HUES48 (cell line): ENCODE measurements around the gene FSTL4.

Experiments used
- H3K27ac ChIP-seq: one replicate; pipeline ENCODE4 v1.7.0; 2013; ENCODE audit warnings: low read depth, low read length, inconsistent platforms
- H3K27me3 ChIP-seq: 2 replicates; pipeline ENCODE4 v1.6.1; 2013; ENCODE audit warnings: mild to moderate bottlenecking, low read length; ENCODE audit not compliant: control insufficient read depth, insufficient read depth
- H3K36me3 ChIP-seq: 2 replicates; pipeline ENCODE4 v1.6.1; 2013; ENCODE audit warnings: low read length; ENCODE audit not compliant: control insufficient read depth, insufficient read depth
- H3K4me1 ChIP-seq: 2 replicates; pipeline ENCODE4 v1.6.1; 2013; ENCODE audit warnings: mild to moderate bottlenecking, low read length; ENCODE audit not compliant: control insufficient read depth, insufficient read depth
- H3K4me3 ChIP-seq: 2 replicates; pipeline ENCODE4 v1.5.1; 2013; ENCODE audit warnings: mild to moderate bottlenecking, low read depth, low read length
- H3K9ac ChIP-seq: 2 replicates; pipeline ENCODE4 v1.6.1; 2013; ENCODE audit warnings: mild to moderate bottlenecking, low read depth, low read length, moderate library complexity
- H3K9me3 ChIP-seq: 2 replicates; pipeline ENCODE4 v1.6.1; 2013; ENCODE audit warnings: low read length; ENCODE audit not compliant: control insufficient read depth, insufficient read depth

Gene FSTL4

DNA sequence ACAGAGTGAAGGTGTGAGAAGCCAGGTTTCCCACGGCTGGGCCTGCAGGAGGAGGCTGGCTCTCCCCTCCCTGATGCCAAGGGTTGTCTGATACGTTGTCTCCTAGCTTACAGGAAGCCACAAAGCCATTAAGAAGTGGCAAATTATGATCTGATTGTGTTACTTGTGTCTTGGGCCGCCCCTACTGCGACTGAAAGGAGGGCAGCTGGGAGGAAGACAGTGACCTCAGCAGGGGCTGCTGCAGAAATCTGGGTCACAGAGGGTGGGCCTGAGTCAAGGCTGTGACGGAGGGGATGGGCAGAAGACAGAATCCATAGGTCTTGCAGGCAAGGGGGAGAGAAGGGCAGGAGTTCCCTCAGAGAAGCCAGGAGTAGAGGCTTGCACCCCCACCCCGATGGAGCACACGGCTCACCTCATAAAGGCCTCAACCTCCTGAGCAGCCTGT is 145.0 kb downstream of the FSTL4 start:
- Histone ChIP-seq H3K9me3 (no peaks in the 10 kb centered on the region), H3K36me3 (no peaks in the 10 kb centered on the region), H3K4me3 (no peak overlapping the region), H3K27ac (no peak overlapping the region), H3K27me3 (no peaks in the 10 kb centered on the region), H3K4me1 (peaks cover 17% of the 10 kb centered on the region), H3K9ac (no peak overlapping the region)

DNA sequence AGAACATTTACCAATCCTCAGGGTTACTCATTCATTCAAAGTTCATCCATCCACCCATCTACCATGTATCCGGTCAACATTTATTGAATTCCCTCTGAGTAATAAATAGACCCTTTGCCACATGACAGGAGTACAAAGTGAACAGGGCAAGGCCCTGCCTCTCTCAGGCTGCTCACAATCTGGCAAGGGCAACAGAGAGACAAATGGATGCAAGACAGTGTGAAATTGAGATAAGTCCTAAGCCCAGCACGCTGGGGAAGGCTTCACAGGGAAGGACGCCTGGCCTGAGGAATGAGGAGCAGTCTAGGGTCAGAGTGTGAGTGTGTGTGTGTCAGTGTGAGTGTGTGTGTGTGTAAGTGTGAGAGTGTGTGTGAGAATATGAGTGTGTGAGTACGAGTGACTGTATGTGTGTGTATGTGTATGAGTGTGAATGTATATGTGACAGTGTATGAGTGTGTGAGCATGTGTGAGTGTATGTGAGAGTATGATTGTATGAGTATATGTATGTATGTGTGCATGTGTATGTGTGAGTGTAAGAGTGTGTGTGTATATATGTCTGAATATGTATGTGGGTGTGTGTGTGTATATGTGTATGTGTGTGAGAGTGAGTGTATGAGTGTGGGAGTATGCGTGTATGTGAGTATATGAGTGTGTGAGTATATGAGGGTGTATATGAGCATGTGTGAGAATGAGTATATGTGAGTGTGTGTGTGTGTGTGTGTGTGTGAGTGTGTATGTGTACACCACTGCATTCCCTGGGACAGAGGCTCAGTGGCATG is 145.6 kb downstream of the FSTL4 start:
- H3K4me3 ChIP-seq = no peak overlapping the region
- no peak overlapping the region for H3K9ac ChIP-seq
- H3K27me3 ChIP-seq = no peaks in the 10 kb centered on the region
- H3K9me3 ChIP-seq = no peaks in the 10 kb centered on the region
- peaks cover 17% of the 10 kb centered on the region for H3K4me1 ChIP-seq
- no peak overlapping the region for H3K27ac ChIP-seq
- no peaks in the 10 kb centered on the region for H3K36me3 ChIP-seq

DNA sequence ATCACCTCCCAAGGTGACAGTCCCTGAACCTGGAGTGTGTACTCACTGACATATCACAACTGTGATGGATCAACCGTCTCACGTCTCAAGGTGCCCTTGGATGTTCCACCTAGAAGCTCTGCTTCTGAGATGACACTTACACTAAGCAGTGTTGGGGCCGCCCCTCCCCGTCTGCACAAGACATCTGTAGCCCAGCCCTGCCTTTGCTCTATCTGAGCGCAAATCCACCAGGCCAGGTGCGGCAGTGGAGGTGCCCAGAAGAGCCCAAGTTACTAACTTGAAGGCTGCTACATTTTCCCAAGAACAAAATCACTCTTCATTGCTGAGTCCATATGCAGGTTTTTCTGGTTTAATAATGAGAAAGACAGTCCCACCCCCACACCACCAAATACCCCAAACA is 148.3 kb downstream of the FSTL4 start:
- no peak overlapping the region for H3K27ac ChIP-seq
- no peaks in the 10 kb centered on the region for H3K27me3 ChIP-seq

DNA sequence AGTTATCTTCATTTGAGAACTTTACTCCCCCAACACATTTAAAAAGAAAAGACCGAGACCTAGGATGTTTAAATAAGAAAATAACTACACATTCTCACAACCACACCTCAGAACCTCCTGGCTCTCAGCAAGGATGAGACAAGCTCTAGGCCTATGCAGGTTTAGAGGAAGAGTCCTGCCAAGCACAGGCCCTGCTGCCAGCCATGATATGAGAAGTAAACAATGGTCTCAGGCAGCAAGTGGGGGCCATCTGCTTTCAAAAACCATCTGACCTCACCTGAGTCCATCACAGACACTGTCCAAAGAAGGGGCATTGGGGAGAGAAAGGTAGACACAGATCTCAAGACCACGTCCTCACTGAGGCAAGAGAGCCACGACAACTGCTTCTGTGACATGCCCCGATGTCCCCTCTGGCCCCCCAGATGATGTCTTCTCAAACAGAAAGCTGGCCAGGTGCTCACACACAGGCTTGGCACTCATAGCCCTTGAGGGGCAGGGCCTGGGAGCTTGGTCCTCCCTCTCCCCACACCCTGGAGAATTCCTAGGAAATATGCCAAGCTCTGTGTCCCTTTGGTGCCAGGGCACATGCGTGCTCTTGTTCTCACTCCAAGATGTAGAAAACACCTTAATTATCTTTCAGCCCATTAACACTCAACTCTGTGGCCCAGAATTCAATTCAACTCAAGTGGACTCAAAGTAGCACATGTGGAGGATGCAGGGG is 150.4 kb downstream of the FSTL4 start:
- Histone ChIP-seq H3K27me3 (no peaks in the 10 kb centered on the region), H3K4me1 (0 out of 2 replicates have a peak, but pooled peaks cover 3% of the 10 kb centered on the region), H3K36me3 (no peaks in the 10 kb centered on the region), H3K27ac (no peak overlapping the region), H3K9me3 (no peaks in the 10 kb centered on the region), H3K9ac (no peak overlapping the region), H3K4me3 (no peak overlapping the region)

More for the DNA sequence above, 148.3 kb downstream of the FSTL4 start:
- Histone ChIP-seq H3K9me3 (no peaks in the 10 kb centered on the region), H3K4me3 (no peak overlapping the region), H3K36me3 (no peaks in the 10 kb centered on the region), H3K9ac (no peak overlapping the region), H3K4me1 (peaks cover 11% of the 10 kb centered on the region; the same call in 1 of the 2 replicates)

DNA sequence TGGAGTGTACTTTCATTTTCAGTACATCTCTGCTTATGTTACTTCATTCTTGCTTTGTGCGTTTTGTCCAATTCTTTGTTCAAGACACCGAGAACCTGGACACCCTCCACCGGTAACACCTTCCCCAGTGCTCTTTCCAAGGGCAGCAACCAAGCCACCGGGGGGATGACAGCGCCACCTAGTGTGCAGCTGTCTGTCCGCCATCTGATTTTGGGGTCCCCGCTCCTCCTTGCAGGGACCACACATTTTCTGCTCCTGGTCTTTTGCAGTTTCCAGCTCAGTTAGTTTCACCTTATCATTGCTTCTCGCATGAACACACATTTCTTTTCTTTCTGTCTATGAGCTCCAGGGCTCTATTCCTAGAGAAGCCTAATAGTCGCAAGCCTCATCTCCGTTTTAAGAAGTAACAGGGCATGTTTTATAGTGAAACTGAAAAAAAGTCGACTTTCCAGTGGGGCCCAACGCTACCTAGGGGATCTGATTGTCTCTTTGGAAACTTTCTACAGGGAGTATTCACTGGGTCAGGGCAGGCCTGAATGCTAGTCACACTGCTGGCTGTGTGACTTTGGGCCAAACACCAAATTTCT is 152.1 kb downstream of the FSTL4 start:
- H3K27me3 ChIP-seq = no peaks in the 10 kb centered on the region
- no peaks in the 10 kb centered on the region for H3K36me3 ChIP-seq
- H3K9ac ChIP-seq = no peak overlapping the region
- 0 out of 2 replicates have a peak, but pooled peaks cover 3% of the 10 kb centered on the region for H3K4me1 ChIP-seq
- no peak overlapping the region for H3K27ac ChIP-seq
- H3K9me3 ChIP-seq = no peaks in the 10 kb centered on the region
- H3K4me3 ChIP-seq = no peak overlapping the region

DNA sequence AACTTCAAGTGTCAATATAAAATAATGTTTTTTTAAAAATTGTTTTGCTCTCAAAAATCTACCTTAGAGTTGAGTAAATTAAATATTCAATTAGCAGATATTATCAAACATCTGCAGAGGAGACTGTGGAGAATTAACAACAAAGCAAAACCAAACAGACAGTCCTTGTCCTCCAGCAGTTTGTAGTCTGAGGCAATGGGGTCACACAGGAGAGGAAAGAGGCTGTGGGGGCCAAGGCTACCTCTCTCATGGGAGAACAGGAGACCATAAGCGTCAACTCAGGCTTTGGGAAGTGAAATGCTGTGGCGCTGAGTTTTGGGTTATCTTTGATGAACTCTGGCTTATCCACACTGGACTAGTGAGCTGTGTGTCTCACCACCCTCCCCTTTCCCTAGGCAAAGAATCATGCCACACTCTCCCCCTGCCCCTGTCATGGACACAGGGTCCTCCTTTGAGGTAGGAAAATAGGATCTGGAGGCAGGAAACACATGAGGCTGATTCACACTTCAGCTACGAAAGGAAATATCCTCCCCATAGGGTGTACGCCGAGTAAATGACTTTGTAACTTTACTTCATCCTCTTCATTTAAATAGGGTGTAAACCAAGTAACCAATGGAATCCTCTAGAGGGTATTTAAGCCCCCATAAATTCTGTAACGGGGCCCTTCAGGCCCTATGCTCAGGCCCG is 152.7 kb downstream of the FSTL4 start:
- H3K27ac ChIP-seq = no peak overlapping the region
- no peaks in the 10 kb centered on the region for H3K27me3 ChIP-seq
- 0 out of 2 replicates have a peak, but pooled peaks cover 3% of the 10 kb centered on the region for H3K4me1 ChIP-seq
- no peaks in the 10 kb centered on the region for H3K9me3 ChIP-seq
- no peaks in the 10 kb centered on the region for H3K36me3 ChIP-seq
- H3K9ac ChIP-seq = no peak overlapping the region
- H3K4me3 ChIP-seq = no peak overlapping the region

DNA sequence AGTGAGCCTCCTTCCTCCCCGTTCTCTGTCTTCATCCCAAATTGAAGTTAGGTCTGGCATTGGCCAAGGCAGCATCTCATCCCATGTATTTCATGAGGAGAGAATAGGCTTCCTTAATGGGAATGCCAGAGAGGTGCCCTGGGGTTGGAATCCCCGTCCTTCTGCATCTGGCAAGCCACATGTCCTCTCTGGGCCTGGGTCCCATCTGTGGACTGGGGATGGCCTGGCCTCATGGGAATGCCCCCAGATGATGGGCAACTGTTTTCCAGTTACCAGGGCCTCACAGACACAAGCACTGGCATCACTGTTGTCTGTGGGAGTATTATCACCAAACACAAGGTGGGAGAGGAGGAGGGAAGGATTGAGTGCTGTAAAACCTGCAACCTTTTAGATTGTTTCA is 153.9 kb downstream of the FSTL4 start:
- no peak overlapping the region for H3K27ac ChIP-seq
- no peak overlapping the region for H3K9ac ChIP-seq
- no peaks in the 10 kb centered on the region for H3K27me3 ChIP-seq
- no peak overlapping the region for H3K4me3 ChIP-seq
- H3K9me3 ChIP-seq = no peaks in the 10 kb centered on the region
- H3K4me1 ChIP-seq = 0 out of 2 replicates have a peak, but pooled peaks cover 3% of the 10 kb centered on the region
- no peaks in the 10 kb centered on the region for H3K36me3 ChIP-seq

DNA sequence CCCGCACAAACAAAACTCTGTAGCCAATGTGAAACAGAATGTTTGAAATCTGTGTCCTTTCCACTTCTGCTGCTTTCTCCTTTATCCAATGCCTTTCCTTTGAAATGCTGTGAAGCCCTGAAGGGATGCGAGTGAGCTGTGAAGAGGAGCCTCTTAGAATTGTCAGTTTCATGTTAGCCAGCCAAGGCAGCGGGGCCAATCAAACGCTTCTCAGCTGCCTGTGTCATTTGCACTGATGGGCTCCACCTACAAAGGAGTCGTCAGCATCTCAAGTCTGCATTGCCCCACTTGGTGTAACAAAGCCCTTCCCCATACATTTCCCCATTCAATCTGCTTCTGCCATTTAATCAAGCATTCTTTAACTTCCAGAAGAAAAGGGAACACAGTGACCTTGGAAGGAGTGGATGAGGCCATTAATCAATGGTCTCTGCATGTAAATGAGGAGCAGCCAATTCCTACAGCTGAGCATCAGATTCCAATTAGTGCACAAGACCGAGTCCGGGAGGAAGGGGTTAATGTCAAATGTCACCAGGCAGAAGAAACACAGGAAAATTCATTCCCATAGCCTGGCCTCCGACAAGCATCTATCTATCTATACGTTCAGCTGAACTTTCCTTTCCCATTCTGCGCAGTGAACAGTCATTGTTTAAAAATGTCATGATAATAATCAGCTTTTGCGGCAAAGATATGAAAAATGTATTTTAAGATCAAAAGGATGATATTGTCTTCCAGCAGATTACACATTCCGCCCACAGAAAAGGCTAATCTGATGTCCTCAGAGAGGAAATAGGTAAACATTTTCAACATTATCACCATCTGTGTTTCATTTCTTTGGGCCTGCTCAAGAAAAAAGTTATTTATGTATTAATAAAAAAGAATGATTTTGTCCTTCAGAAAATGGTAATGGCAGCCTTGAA is 154.6 kb downstream of the FSTL4 start:
- no peak overlapping the region for H3K4me3 ChIP-seq
- no peaks in the 10 kb centered on the region for H3K27me3 ChIP-seq
- H3K9ac ChIP-seq = no peak overlapping the region
- no peaks in the 10 kb centered on the region for H3K9me3 ChIP-seq
- H3K27ac ChIP-seq = no peak overlapping the region
- no peaks in the 10 kb centered on the region for H3K36me3 ChIP-seq
- 0 out of 2 replicates have a peak, but pooled peaks cover 3% of the 10 kb centered on the region for H3K4me1 ChIP-seq

DNA sequence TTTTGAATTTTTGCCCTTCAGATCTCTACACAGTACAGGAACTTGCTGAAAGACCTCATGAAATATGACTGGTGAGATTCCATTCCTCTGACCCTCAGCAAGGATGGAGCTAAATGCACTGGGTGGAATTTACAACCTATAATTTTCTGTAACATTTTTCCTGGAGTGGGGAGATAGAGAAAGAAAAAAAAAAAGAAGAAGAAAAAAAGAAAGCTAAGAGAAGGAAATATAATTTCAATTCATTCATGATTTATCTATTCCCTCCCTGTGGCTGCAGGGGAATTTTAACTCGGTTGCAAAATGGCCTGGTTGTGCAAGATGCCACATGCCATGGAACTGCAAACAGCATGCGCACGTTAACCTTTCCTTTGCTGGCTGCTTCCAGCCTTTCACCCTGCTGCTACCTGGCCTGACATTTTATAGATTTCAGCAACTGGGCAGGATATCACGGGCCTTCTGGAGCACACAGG is 155.4 kb downstream of the FSTL4 start:
- no peaks in the 10 kb centered on the region for H3K9me3 ChIP-seq
- H3K36me3 ChIP-seq = no peaks in the 10 kb centered on the region
- H3K27ac ChIP-seq = no peak overlapping the region
- H3K9ac ChIP-seq = no peak overlapping the region
- no peaks in the 10 kb centered on the region for H3K27me3 ChIP-seq
- H3K4me1 ChIP-seq = 0 out of 2 replicates have a peak, but pooled peaks cover 3% of the 10 kb centered on the region
- H3K4me3 ChIP-seq = no peak overlapping the region

DNA sequence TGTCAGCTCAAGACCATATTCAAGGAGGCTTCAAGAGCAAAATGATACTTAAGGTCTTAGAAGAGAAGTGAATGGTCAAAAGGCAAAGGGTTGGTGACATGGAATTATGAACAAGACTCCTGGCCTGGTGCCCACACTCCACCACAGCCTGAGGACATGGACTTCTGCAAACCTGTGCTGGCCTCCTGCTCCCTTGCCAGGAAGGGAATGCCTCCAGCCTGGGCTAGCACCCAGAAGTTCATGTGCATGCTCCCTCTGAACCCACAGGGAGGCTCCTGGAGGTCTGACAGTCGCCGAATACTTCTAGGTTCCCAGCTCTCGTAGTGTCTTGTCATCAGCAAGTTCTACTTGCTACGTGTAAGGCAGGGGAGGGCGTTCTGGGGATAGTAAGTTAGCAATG is 156.7 kb downstream of the FSTL4 start:
- Histone ChIP-seq H3K9me3 (no peaks in the 10 kb centered on the region), H3K27me3 (no peaks in the 10 kb centered on the region), H3K36me3 (no peaks in the 10 kb centered on the region), H3K4me3 (no peak overlapping the region), H3K9ac (no peak overlapping the region), H3K4me1 (0 out of 2 replicates have a peak, but pooled peaks cover 3% of the 10 kb centered on the region), H3K27ac (no peak overlapping the region)
